ENCODE results near the gene RXFP2.

The RXFP2 gene

DNA sequence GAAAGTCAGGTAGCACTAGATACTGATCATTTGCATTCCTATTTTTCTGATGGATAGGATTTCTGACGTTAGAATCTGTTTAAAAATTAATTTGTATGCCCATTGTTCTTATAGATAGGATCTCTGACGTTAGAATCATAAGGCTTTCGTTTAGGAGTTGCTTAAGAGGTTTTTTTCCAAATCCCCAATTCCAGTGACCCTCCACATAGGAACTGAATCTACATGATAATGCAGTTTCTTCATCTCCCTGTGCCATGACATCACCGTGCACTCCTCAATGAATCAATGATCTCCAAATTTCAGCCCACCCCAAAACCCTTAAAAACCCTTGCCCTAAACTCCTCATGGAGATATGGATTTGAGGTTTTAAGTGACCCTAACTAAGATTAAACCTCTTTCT, 87.2 kb downstream of the RXFP2 start:
- no peak for DNase-seq
- Histone ChIP-seq H3K36me3 (no peaks in the 10 kb centered on the region), H3K4me3 (ENCODE audit: low read depth, low read length) (no peak overlapping the region), H3K27ac (no peak overlapping the region), H3K9me3 (ENCODE audit: severe bottlenecking) (no peaks in the 10 kb centered on the region), H3K27me3 (ENCODE audit: insufficient read depth, low read depth, severe bottlenecking) (no peaks in the 10 kb centered on the region)
- TF ChIP-seq, protein P1, sequence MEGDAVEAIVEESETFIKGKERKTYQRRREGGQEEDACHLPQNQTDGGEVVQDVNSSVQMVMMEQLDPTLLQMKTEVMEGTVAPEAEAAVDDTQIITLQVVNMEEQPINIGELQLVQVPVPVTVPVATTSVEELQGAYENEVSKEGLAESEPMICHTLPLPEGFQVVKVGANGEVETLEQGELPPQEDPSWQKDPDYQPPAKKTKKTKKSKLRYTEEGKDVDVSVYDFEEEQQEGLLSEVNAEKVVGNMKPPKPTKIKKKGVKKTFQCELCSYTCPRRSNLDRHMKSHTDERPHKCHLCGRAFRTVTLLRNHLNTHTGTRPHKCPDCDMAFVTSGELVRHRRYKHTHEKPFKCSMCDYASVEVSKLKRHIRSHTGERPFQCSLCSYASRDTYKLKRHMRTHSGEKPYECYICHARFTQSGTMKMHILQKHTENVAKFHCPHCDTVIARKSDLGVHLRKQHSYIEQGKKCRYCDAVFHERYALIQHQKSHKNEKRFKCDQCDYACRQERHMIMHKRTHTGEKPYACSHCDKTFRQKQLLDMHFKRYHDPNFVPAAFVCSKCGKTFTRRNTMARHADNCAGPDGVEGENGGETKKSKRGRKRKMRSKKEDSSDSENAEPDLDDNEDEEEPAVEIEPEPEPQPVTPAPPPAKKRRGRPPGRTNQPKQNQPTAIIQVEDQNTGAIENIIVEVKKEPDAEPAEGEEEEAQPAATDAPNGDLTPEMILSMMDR (IDR thresholded peaks at IDR 0.05; ENCODE audit: low read depth, low read length), result no peak

DNA sequence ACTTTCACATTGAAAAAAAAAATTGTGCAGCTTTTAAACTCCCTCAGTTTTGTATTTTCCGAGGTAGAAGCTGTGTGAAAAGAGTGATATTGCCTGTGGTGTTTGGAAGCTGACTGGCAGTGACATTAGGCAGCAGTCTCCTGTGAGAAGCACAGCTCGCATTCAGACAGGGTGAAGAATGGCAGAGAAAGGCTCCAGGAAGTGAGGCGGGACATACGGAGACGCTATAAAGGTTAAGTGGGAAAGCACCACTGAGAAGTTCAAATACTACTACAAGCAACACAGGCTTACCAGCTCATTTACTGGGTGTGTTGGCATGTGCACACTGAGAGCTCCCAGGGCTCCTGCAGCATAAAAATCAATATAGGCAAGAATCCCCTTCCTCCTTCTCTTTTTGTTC, 88.4 kb downstream of the RXFP2 start:
- H3K36me3 ChIP-seq, result no peaks in the 10 kb centered on the region
- no peak for DNase-seq
- H3K27ac ChIP-seq, result no peak overlapping the region
- H3K9me3 ChIP-seq (ENCODE audit: severe bottlenecking), result no peaks in the 10 kb centered on the region
- TF ChIP-seq, protein P1 (IDR thresholded peaks at IDR 0.05; ENCODE audit: low read depth, low read length), result no peak
- no peak overlapping the region for H3K4me3 ChIP-seq (ENCODE audit: low read depth, low read length)
- no peaks in the 10 kb centered on the region for H3K27me3 ChIP-seq (ENCODE audit: insufficient read depth, low read depth, severe bottlenecking)

DNA sequence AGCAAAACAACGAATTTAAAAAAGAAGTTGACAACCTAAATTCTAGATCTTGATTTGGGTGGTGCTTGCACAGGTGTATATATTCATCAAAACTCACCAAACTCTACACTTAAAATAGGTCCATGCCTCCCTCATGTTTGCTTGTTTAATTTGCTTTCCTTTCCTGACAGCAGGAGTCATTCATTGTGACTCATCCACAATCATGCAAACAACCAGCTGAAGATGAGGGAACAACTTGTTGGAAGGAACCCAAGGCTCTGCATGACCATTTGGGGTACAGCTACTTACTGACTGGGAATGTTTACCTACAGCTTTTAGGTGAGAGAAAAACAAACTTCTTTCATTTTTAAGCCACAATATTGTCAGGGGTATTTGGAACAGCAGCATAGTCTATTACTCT, 96.6 kb downstream of the RXFP2 start:
- H3K36me3 ChIP-seq, result no peaks in the 10 kb centered on the region
- H3K4me3 ChIP-seq (ENCODE audit: low read depth, low read length), result no peak overlapping the region
- no peak overlapping the region for H3K27ac ChIP-seq
- TF ChIP-seq, protein P1 (IDR thresholded peaks at IDR 0.05; ENCODE audit: low read depth, low read length), result no peak
- no peak for DNase-seq
- H3K27me3 ChIP-seq (ENCODE audit: insufficient read depth, low read depth, severe bottlenecking), result no peaks in the 10 kb centered on the region
- no peaks in the 10 kb centered on the region for H3K9me3 ChIP-seq (ENCODE audit: severe bottlenecking)

DNA sequence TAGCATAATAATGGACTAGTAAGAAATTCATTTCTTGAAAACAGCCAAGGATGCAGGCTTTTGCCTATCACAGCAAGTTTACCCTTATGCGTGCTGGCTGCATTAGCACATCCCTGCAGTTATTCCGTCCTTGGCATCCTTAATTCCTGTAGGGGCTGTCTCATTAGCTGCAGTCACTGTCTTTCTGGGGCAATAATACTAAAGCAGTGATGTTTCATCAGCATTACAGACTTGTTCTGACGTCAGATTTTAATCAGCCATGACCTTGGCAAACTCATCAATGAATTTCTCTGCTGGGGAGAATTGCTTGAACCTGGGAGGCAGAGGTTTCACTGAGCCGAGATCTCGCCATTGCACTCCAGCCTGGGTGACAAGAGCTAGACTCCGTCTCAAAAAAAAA, 103.7 kb downstream of the RXFP2 start:
- no peak overlapping the region for H3K27ac ChIP-seq
- no peak overlapping the region for H3K4me3 ChIP-seq (ENCODE audit: low read depth, low read length)
- DNase-seq, result no peak
- no peaks in the 10 kb centered on the region for H3K27me3 ChIP-seq (ENCODE audit: insufficient read depth, low read depth, severe bottlenecking)
- TF ChIP-seq, protein P1 (IDR thresholded peaks at IDR 0.05; ENCODE audit: low read depth, low read length), result no peak
- H3K36me3 ChIP-seq, result no peaks in the 10 kb centered on the region
- H3K9me3 ChIP-seq (ENCODE audit: severe bottlenecking), result no peaks in the 10 kb centered on the region

DNA sequence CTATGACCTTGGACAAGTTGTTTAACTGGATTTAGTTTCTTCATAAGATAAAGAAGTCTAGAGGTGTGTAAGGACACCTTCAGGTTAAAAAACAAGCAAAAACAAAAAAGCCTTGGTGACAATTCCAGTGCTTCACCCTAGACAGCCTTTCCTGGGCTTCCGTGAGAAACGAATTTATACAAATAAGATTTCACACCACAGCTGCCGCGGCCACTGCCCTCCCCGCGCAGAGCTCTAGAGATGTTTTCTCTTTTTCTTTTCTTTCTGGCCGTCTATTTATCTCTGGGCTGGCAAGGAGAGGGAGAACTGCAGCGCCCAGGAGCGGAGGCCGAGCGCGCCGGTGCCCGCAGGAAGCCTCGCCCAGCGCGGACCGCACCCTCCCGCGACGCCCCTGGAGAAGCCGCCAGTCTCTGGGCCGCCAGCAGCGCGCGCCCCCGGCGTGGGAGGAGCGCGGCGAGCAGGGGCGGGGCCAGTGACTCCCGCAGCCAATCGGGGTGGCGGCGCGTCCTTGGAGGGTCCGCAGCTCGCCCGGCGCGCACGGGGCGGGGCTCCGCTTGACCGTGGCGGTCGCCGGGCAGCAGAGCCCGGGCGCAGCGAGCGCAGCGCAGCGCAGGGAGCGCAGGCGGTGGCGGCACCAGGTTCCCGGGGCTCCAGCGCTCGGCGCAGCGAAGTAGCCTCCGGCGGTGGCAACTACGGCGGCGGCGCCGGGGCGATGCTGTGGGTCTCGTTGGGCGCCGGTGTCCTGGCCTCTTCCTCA, 107.0 kb downstream of the RXFP2 start:
- Histone ChIP-seq H3K4me3 (ENCODE audit: low read depth, low read length) (peak overlapping the region; percentile 65), H3K36me3 (no peaks in the 10 kb centered on the region; the same call in 1 of the 2 replicates), H3K9me3 (ENCODE audit: severe bottlenecking) (no peaks in the 10 kb centered on the region), H3K27me3 (ENCODE audit: insufficient read depth, low read depth, severe bottlenecking) (no peaks in the 10 kb centered on the region), H3K27ac (peak overlapping the region; percentile 46)
- peak; percentile 89 for DNase-seq
- TF ChIP-seq, protein P1 (IDR thresholded peaks at IDR 0.05; ENCODE audit: low read depth, low read length), result no peak

All from WERI-Rb-1 (cell line).